Neural progenitor cell (in vitro differentiated cells): ENCODE data around the gene TPCN2. TPM values are rescaled to one million over a fixed set of nuclear protein-coding genes. Genes with fewer than 3 reads are reported as not detected.

Experiments used
- DNase-seq: peaks from one replicate; pipeline ENCODE4 v3.0.0-alpha.2; 2016; ENCODE audit warnings: low spot score
- H2AFZ ChIP-seq: fragments of 200-600 bp; sonication (generic); replicated peaks from 2 replicates; pipeline ENCODE4 v1.6.1; 2016; ENCODE audit warnings: antibody characterized with exemption
- H3F3A ChIP-seq: fragments of 200-600 bp; sonication (generic); 2 replicates; pipeline ENCODE4 v1.6.1; 2016; ENCODE audit warnings: antibody characterized with exemption, low read depth
- H3K27ac ChIP-seq: fragments of 200-600 bp; sonication (generic); 2 replicates; pipeline ENCODE4 v1.5.1; 2016; ENCODE audit warnings: mild to moderate bottlenecking
- H3K27me3 ChIP-seq: fragments of 200-600 bp; sonication (generic); 2 replicates; pipeline ENCODE4 v1.6.1; 2016; ENCODE audit warnings: mild to moderate bottlenecking, moderate library complexity
- H3K36me3 ChIP-seq: fragments of 200-600 bp; sonication (generic); 2 replicates; pipeline ENCODE4 v1.5.1; 2016
- H3K4me1 ChIP-seq: fragments of 200-600 bp; sonication (generic); 2 replicates; pipeline ENCODE4 v1.6.1; 2016; ENCODE audit warnings: mixed run types
- H3K4me2 ChIP-seq: fragments of 200-600 bp; sonication (generic); 2 replicates; pipeline ENCODE4 v1.6.1; 2016
- H3K4me3 ChIP-seq: fragments of 200-600 bp; sonication (generic); 2 replicates; pipeline ENCODE4 v1.5.1; 2016
- H3K79me2 ChIP-seq: fragments of 200-600 bp; sonication (generic); 2 replicates; pipeline ENCODE4 v1.6.1; 2016; ENCODE audit warnings: low read depth
- H3K9ac ChIP-seq: fragments of 200-600 bp; sonication (generic); 2 replicates; pipeline ENCODE4 v1.6.1; 2016
- H3K9me3 ChIP-seq: fragments of 200-600 bp; sonication (generic); 2 replicates; pipeline ENCODE4 v1.5.1; 2016; ENCODE audit warnings: low read depth
- H4K20me1 ChIP-seq: fragments of 200-600 bp; sonication (generic); 2 replicates; pipeline ENCODE4 v1.6.1; 2016; ENCODE audit warnings: low read depth
- H3K27ac Mint-ChIP-seq: 3 replicates; pipeline ENCODE4 v1.8.0; 2021; ENCODE audit warnings: mixed read lengths
- H3K27me3 Mint-ChIP-seq: 2 replicates; pipeline ENCODE4 v1.8.0; 2022; ENCODE audit warnings: low read depth, mild to moderate bottlenecking, inconsistent platforms, moderate library complexity, mixed read lengths; ENCODE audit not compliant: insufficient read depth
- H3K36me3 Mint-ChIP-seq: 3 replicates; pipeline ENCODE4 v1.8.0; 2021; ENCODE audit warnings: mixed read lengths
- H3K4me1 Mint-ChIP-seq: 3 replicates; pipeline ENCODE4 v1.8.0; 2021; ENCODE audit warnings: mixed read lengths
- H3K4me3 Mint-ChIP-seq: 3 replicates; pipeline ENCODE4 v1.8.0; 2021; ENCODE audit warnings: mild to moderate bottlenecking, moderate library complexity, mixed read lengths
- H3K9me3 Mint-ChIP-seq: 3 replicates; pipeline ENCODE4 v1.8.0; 2020; ENCODE audit warnings: mixed read lengths
- CTCF ChIP-seq: fragments of 200-600 bp; sonication (generic); IDR thresholded peaks from 2 replicates; pipeline ENCODE4 v1.5.1; 2017; ENCODE audit warnings: antibody characterized with exemption, mild to moderate bottlenecking
- EZH2 ChIP-seq: fragments of 200-600 bp; sonication (generic); IDR thresholded peaks from 2 replicates; pipeline ENCODE4 v1.6.1; 2017; ENCODE audit warnings: antibody characterized with exemption, mild to moderate bottlenecking, moderate library complexity
- EZH2phosphoT487 ChIP-seq: fragments of 200-600 bp; sonication (generic); IDR thresholded peaks from 2 replicates; pipeline ENCODE4 v1.6.1; 2017; ENCODE audit warnings: antibody characterized with exemption
- total RNA-seq: library from RNA; depleted of rRNA; stranded (reverse); fragments of >200 nt; gene quantifications from 2 replicates; pipeline ENCODE4 v1.2.3, GENCODE V29; 2015; ENCODE audit warnings: low replicate concordance

The TPCN2 gene
- total RNA-seq, 1 donor from 2014 or later = 7.2 TPM

GRCh38 chr11:69057236-69057635 is 8.5 kb downstream of the TPCN2 start:
- Histone ChIP-seq H3K36me3 (no peaks in the 10 kb centered on the region), H3K27ac (no peak overlapping the region), H3K4me2 (no peak overlapping the region), H3K79me2 (peaks cover 11% of the 10 kb centered on the region), H3F3A (no peaks in the 10 kb centered on the region), H3K9ac (no peak overlapping the region), H3K4me3 (no peak overlapping the region), H3K4me1 (no peaks in the 10 kb centered on the region), H3K9me3 (no peaks in the 10 kb centered on the region), H2AFZ (no peak overlapping the region), H3K27me3 (no peaks in the 10 kb centered on the region), H4K20me1 (peaks cover 13% of the 10 kb centered on the region)
- H3K27me3 Mint-ChIP-seq = no peaks in the 10 kb centered on the region
- DNase-seq = no peak
- H3K27ac Mint-ChIP-seq = no peak overlapping the region
- no peaks in the 10 kb centered on the region for H3K36me3 Mint-ChIP-seq
- no peaks in the 10 kb centered on the region for H3K9me3 Mint-ChIP-seq
- TF ChIP-seq CTCF = no peak
- no peak for TF ChIP-seq EZH2
- TF ChIP-seq EZH2phosphoT487 = no peak
- H3K4me3 Mint-ChIP-seq = no peak overlapping the region
- no peaks in the 10 kb centered on the region for H3K4me1 Mint-ChIP-seq

- Histone ChIP-seq H3K4me2 (no peak overlapping the region), H3K79me2 (peaks cover 5% of the 10 kb centered on the region), H3F3A (no peaks in the 10 kb centered on the region), H4K20me1 (peaks cover 7% of the 10 kb centered on the region), H3K27me3 (no peaks in the 10 kb centered on the region), H3K9ac (no peak overlapping the region), H3K4me1 (no peaks in the 10 kb centered on the region), H3K27ac (no peak overlapping the region), H3K36me3 (no peaks in the 10 kb centered on the region), H2AFZ (no peak overlapping the region), H3K4me3 (no peak overlapping the region), H3K9me3 (no peaks in the 10 kb centered on the region)
- H3K27ac Mint-ChIP-seq = no peak overlapping the region
- no peak for DNase-seq
- no peaks in the 10 kb centered on the region for H3K27me3 Mint-ChIP-seq
- TF ChIP-seq CTCF (no peak), EZH2phosphoT487 (no peak), EZH2 (no peak)
- no peaks in the 10 kb centered on the region for H3K36me3 Mint-ChIP-seq
- H3K4me1 Mint-ChIP-seq = no peaks in the 10 kb centered on the region
- H3K4me3 Mint-ChIP-seq = no peak overlapping the region
- H3K9me3 Mint-ChIP-seq = no peaks in the 10 kb centered on the region
Measured at GRCh38 chr11:69057801-69058200, 9.1 kb downstream of the TPCN2 start.

- Mint-ChIP-seq H3K9me3 (no peaks in the 10 kb centered on the region), H3K4me1 (no peaks in the 10 kb centered on the region)
- no peaks in the 10 kb centered on the region for H3K4me1 ChIP-seq
Measured at GRCh38 chr11:69058511-69059270, 10.0 kb downstream of the TPCN2 start.

More at GRCh38 chr11:69058511-69059270, 10.0 kb downstream of the TPCN2 start:
- Histone ChIP-seq H3K9ac (no peak overlapping the region), H3K36me3 (no peaks in the 10 kb centered on the region), H3K27me3 (no peaks in the 10 kb centered on the region), H4K20me1 (peaks cover 5% of the 10 kb centered on the region), H3K79me2 (no peaks in the 10 kb centered on the region), H3F3A (no peaks in the 10 kb centered on the region), H3K4me3 (no peak overlapping the region), H3K27ac (no peak overlapping the region), H3K9me3 (no peaks in the 10 kb centered on the region), H2AFZ (no peak overlapping the region), H3K4me2 (no peak overlapping the region)
- no peak overlapping the region for H3K4me3 Mint-ChIP-seq
- TF ChIP-seq CTCF = no peak
- no peak for TF ChIP-seq EZH2
- TF ChIP-seq EZH2phosphoT487 = no peak
- no peaks in the 10 kb centered on the region for H3K36me3 Mint-ChIP-seq
- no peak overlapping the region for H3K27ac Mint-ChIP-seq
- no peaks in the 10 kb centered on the region for H3K27me3 Mint-ChIP-seq
- no peak for DNase-seq
